Testis (tissue), 3 donors: ENCODE results near the gene APAF1. TPM values are rescaled to one million over a fixed set of nuclear protein-coding genes. Genes with fewer than 3 reads are reported as not detected.

Source experiments
- DNase-seq: peaks from one replicate; pipeline ENCODE4 v3.0.0-alpha.2; 2019
- H3K27ac ChIP-seq, 2 donors: fragments of 200-600 bp; sonication (generic); one replicate each; pipeline ENCODE4 v1.5.1; 2019
- H3K27me3 ChIP-seq: fragments of 200-600 bp; sonication (generic); one replicate; pipeline ENCODE4 v1.5.1; 2019
- H3K36me3 ChIP-seq: fragments of 200-600 bp; sonication (generic); one replicate; pipeline ENCODE4 v1.5.1; 2017; ENCODE audit warnings: low read depth; ENCODE audit errors: missing control alignments
- H3K4me1 ChIP-seq: fragments of 200-600 bp; sonication (generic); one replicate; pipeline ENCODE4 v1.5.1; 2019
- H3K4me3 ChIP-seq, 2 donors: fragments of 200-600 bp; sonication (generic); one replicate each; pipeline ENCODE4 v1.5.1; 2017 to 2019
- H3K9me3 ChIP-seq: fragments of 200-600 bp; sonication (generic); one replicate; pipeline ENCODE4 v1.5.1; 2017
- CTCF ChIP-seq, 3 experiments: fragments of 450-650 bp in 2 of 3; fragments of 200-600 bp in 1 of 3; sonication (generic) in 1 of 3; IDR thresholded peaks; one replicate each; pipeline ENCODE4 v1.5.1; 2016 to 2019; ENCODE audit warnings: antibody characterized with exemption in 3 of 3, mild to moderate bottlenecking in 2 of 3, moderate library complexity in 1 of 3
- POLR2A ChIP-seq: fragments of 450-650 bp; IDR thresholded peaks from one replicate; pipeline ENCODE4 v1.6.1; 2017; ENCODE audit warnings: antibody characterized with exemption, mild to moderate bottlenecking, moderate library complexity
- WGBS, 2 donors: methylation state at CpG; one replicate each; pipeline ENCODE4 v1.1.5; 2018; 5-methylcytosine and 5-hydroxymethylcytosine counted together
- intact Hi-C: fragments of 100-400 bp; cut with DNase I; formaldehyde crosslinking; loops from one replicate; pipeline ENCODE4 v1.15.1; 2023; ENCODE audit warnings: low total_unique reads
- polyA plus RNA-seq: library from polyadenylated mRNA; stranded (reverse); fragments of 350-450 nt; fragmentation: Illumina TruSeq; extraction: RNeasy Lipid Tissue Mini Kit (QIAGEN cat#74804); gene quantifications from one replicate; pipeline ENCODE4 v1.2.3, GENCODE V29; 2014; ENCODE audit warnings: low read depth, low replicate concordance; ENCODE audit not compliant: insufficient read depth
- total RNA-seq, 2 donors: library from RNA; depleted of rRNA; stranded (reverse); fragments of >200 nt; gene quantifications; one replicate each; pipeline ENCODE4 v1.2.3, GENCODE V29; 2016

The APAF1 gene
- total and polyA plus RNA-seq, 3 donors from 2014 or later, result 5.8 to 11.1 (median 10.6) TPM

GRCh38 chr12:98612696-98613334 is 32.3 kb upstream of the APAF1 start:
- no peak overlapping the region for H3K27ac ChIP-seq
- intact Hi-C loops, result no loop called here

GRCh38 chr12:98618952-98619351 is 26.1 kb upstream of the APAF1 start:
- Histone ChIP-seq H3K27me3 (no peaks in the 10 kb centered on the region), H3K36me3 (no peaks in the 10 kb centered on the region), H3K9me3 (no peaks in the 10 kb centered on the region), H3K4me3 (no peak overlapping the region), H3K27ac (no peak overlapping the region), H3K4me1 (no peaks in the 10 kb centered on the region)
- no peak for DNase-seq
- TF ChIP-seq POLR2A (no peak), CTCF (IDR thresholded peaks at IDR 0.05) (no peak)
- 57 to 66% methylated on average over 4 of the region's 4 CpGs for WGBS, 2 donors
- intact Hi-C loops, result no loop called here

More at GRCh38 chr12:98612696-98613334, 32.3 kb upstream of the APAF1 start:
- H3K27me3 ChIP-seq, result no peaks in the 10 kb centered on the region
- WGBS, 2 donors, result 66 to 82% methylated on average over 5 of the region's 5 CpGs
- no peaks in the 10 kb centered on the region for H3K4me1 ChIP-seq
- TF ChIP-seq POLR2A (no peak), CTCF (IDR thresholded peaks at IDR 0.05) (no peak)
- no peak overlapping the region for H3K4me3 ChIP-seq
- DNase-seq, result no peak
- no peaks in the 10 kb centered on the region for H3K36me3 ChIP-seq
- H3K9me3 ChIP-seq, result no peaks in the 10 kb centered on the region

- Histone ChIP-seq H3K9me3 (no peaks in the 10 kb centered on the region), H3K4me1 (no peaks in the 10 kb centered on the region), H3K27me3 (no peaks in the 10 kb centered on the region), H3K4me3 (no peak overlapping the region), H3K27ac (no peak overlapping the region), H3K36me3 (no peaks in the 10 kb centered on the region)
- TF ChIP-seq CTCF (IDR thresholded peaks at IDR 0.05) (no peak), POLR2A (no peak)
- intact Hi-C loops, result no loop called here
- WGBS, 2 donors, result 85% methylated on average over 4 of the region's 4 CpGs
- DNase-seq, result no peak
These were observed 9.3 kb upstream of the APAF1 start for GRCh38 chr12:98635657-98636323.

GRCh38 chr12:98637068-98637467 is 8.0 kb upstream of the APAF1 start:
- H3K9me3 ChIP-seq, result no peaks in the 10 kb centered on the region
- no peak for DNase-seq
- intact Hi-C loops, result no loop called here
- H3K36me3 ChIP-seq, result no peaks in the 10 kb centered on the region
- no peak overlapping the region for H3K4me3 ChIP-seq
- TF ChIP-seq POLR2A, result no peak
- TF ChIP-seq CTCF (IDR thresholded peaks at IDR 0.05), result no peak
- H3K4me1 ChIP-seq, result no peaks in the 10 kb centered on the region
- WGBS, 2 donors, result 80 to 83% methylated on average over 2 of the region's 2 CpGs
- H3K27ac ChIP-seq, result no peak overlapping the region
- no peaks in the 10 kb centered on the region for H3K27me3 ChIP-seq

GRCh38 chr12:98638009-98638408 is 7.1 kb upstream of the APAF1 start:
- Histone ChIP-seq H3K9me3 (no peaks in the 10 kb centered on the region), H3K27ac (no peak overlapping the region), H3K4me3 (no peak overlapping the region), H3K36me3 (no peaks in the 10 kb centered on the region), H3K27me3 (no peaks in the 10 kb centered on the region), H3K4me1 (no peaks in the 10 kb centered on the region)
- TF ChIP-seq CTCF (IDR thresholded peaks at IDR 0.05), result no peak
- TF ChIP-seq POLR2A, result no peak
- intact Hi-C loops, result no loop called here
- no peak for DNase-seq
- WGBS, 2 donors, result 90 to 95% methylated on average over 2 of the region's 2 CpGs
